ENCODE results near the gene VPS37B. TPM values are rescaled to one million over a fixed set of nuclear protein-coding genes. Genes with fewer than 3 reads are reported as not detected.

The VPS37B gene
- total RNA-seq, 4 donors from 2014 or later: 24.5 to 28.4 (median 25.8) TPM

DNA sequence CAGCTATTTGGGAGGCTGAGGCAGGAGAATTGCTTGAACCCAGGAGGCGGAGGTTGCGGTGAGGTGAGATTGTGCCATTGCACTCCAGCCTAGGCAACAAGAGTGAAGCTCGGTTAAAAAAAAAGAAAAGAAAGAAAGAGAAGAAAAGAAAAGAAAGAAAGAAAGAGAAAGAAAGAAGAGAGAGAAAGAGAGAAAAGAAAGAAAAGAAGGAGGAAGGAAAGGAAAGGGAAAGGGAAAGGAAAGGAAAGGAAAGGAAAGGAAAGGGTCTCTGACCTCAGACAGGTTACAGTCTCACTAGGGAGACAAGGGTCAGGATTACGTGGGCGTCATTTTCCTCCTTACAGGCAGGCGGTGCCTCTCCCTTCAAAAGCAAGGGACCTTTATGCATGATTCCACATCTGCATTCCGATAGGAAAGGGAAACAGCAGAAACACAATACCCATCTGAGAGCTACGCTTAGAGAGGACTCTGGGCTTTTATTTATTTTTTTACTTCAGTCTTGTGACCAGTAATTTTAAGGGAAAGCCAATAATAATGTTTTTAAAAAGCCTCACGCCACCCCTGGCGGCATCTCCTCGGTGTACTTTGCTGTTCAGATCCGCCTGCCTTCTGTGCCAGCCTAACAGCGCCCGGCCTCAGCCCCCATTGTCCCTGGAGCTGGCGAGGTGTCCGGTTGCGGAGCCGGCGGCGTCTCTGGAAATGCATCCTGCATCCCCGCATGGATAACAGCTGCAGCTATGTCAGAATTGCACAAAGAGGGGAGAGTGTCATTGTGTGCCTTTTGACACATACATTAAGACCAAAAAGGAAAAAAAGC, 61.6 kb downstream of the VPS37B start:
- H3K9me3 ChIP-seq: no peaks in the 10 kb centered on the region
- 15% methylated on average over 21 of the region's 21 CpGs for WGBS, 2 donors

DNA sequence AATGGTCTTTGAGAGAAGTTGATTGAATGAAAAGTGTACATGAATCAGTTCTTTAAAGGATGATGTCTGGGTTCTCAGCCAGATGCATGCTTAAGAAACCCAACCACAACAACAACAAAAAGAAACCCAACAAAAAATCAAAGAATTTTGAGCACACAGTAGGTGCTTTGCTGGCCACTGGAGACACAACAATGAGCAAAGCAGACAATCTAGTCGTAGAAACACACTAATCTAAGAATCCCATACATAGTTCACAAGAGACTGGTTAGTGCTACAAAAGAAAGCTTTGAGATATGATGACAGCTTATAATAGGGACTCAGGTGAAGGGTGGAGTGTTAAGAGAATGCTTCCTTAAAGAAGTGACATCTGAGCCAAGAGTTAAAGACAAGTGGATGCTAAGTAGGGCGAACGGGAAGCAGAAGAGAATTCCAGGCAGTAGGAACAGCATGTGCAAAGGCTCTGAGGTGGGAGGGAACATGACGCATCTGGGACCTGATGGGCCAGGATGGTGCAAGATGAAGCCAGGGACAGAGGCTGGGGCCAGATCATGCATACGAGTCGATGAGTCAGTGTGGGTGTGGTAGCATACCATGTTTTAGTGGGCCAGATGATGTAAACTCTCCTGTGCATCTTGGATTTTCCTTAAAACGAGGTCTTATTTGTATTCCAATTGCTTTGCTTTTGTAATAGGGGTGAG, 65.3 kb downstream of the VPS37B start:
- Histone ChIP-seq H3K36me3 (no peaks in the 10 kb centered on the region), H3K4me1 (peaks cover 0 to 26% (median 3%) of the 10 kb centered on the region in 4 donors), H3K4me3 (no peak overlapping the region), H3K27me3 (no peaks in the 10 kb centered on the region), H3K27ac (no peak overlapping the region), H3K9me3 (no peaks in the 10 kb centered on the region)
- DNase-seq (ENCODE audit: low spot score in 2 of 2): no peak
- 68 to 69% methylated on average over 7 of the region's 7 CpGs for whole genome bisulfite sequencing, 2 donors
- no peak for TF ChIP-seq POLR2A (IDR thresholded peaks at IDR 0.05)

More for the DNA sequence above, 61.6 kb downstream of the VPS37B start:
- DNase-seq (ENCODE audit: low spot score in 2 of 2): peak in 1 of 2 donors; percentile 33
- Histone ChIP-seq H3K36me3 (no peaks in the 10 kb centered on the region), H3K27ac (peak overlapping the region in 3 of 4 donors; percentile 3 to 74 (median 36)), H3K4me3 (peak overlapping the region; percentile 25 to 71 (median 46)), H3K4me1 (peaks cover 0 to 23% (median 8%) of the 10 kb centered on the region in 4 donors), H3K27me3 (no peaks in the 10 kb centered on the region)
- no peak for TF ChIP-seq EP300 (IDR thresholded peaks at IDR 0.05)
- TF ChIP-seq, protein P1, sequence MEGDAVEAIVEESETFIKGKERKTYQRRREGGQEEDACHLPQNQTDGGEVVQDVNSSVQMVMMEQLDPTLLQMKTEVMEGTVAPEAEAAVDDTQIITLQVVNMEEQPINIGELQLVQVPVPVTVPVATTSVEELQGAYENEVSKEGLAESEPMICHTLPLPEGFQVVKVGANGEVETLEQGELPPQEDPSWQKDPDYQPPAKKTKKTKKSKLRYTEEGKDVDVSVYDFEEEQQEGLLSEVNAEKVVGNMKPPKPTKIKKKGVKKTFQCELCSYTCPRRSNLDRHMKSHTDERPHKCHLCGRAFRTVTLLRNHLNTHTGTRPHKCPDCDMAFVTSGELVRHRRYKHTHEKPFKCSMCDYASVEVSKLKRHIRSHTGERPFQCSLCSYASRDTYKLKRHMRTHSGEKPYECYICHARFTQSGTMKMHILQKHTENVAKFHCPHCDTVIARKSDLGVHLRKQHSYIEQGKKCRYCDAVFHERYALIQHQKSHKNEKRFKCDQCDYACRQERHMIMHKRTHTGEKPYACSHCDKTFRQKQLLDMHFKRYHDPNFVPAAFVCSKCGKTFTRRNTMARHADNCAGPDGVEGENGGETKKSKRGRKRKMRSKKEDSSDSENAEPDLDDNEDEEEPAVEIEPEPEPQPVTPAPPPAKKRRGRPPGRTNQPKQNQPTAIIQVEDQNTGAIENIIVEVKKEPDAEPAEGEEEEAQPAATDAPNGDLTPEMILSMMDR (IDR thresholded peaks at IDR 0.05): no peak
- no peak for TF ChIP-seq POLR2A (IDR thresholded peaks at IDR 0.05)

DNA sequence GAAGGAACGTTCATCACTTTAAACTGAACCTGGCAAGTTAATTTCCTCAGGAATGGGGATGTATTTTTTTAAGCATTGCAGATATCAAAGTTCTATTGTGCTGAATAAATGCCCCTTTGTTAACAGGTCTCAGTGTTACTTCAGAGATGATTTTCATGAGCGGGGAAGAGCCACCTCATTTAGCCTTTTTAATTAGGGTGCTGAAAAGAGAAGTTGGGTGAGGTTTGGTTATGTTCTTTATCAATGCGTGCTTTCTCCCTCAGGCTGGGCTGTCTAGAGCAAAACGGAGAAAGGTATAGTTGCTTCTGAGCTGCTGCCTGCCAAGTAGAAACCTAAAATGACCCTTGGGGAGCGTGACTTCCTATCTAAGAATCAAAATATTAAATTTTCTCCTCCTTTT, 68.7 kb downstream of the VPS37B start:
- no peaks in the 10 kb centered on the region for H3K9me3 ChIP-seq
- no peak for DNase-seq (ENCODE audit: low spot score in 2 of 2)
- WGBS, 2 donors: 25 to 34% methylated on average over 5 of the region's 5 CpGs
- TF ChIP-seq, protein P1 (IDR thresholded peaks at IDR 0.05): no peak
- no peaks in the 10 kb centered on the region for H3K27me3 ChIP-seq
- no peak overlapping the region for H3K27ac ChIP-seq
- peaks cover 0 to 14% (median 1%) of the 10 kb centered on the region in 4 donors for H3K4me1 ChIP-seq
- H3K4me3 ChIP-seq: no peak overlapping the region
- H3K36me3 ChIP-seq: no peaks in the 10 kb centered on the region

DNA sequence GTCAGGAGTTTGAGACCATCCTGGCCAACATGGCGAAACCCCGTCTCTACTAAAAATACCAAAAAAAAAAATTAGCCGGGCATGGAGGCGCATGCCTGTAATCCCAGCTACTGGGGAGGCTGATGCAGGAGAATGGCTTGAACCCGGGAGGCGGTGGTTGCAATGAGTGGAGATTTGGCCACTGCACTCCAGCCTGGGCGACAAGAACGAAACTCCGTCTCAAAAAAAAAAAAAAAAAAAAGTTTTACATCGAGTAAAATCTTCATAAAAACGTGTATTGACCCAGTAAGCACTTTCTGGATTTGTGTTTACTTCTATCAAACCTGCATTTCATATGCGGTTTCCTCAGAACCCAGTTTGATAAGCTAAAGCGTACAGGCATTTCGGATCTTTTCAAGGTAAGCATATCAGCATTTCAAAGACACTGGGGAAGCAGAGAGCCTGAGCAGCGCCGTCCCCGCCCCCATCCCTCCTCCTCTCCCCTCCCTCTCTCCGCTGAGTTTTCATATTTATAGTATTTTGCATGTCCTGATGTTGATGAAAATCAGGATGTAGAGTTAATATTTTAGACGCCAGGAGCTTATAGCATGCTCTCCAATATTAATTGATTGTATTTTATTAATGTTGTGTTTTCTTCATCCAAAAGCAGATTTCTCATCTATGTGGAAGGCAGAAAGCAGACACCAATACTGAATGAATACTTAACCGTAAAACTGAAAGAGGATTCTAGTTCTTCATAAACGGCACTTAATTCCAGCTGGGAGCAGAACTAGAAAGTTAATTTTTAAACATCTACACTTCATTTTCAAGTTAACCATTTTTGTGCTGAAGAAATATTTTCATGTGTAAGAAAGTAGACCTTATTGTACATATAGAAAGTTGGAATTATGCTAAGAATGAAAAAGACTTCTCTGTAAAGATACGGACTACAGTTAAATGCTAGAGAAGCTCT, 69.9 kb downstream of the VPS37B start:
- H3K27me3 ChIP-seq: no peaks in the 10 kb centered on the region
- TF ChIP-seq, protein P1 (IDR thresholded peaks at IDR 0.05): no peak
- TF ChIP-seq POLR2A (IDR thresholded peaks at IDR 0.05) (no peak), EP300 (IDR thresholded peaks at IDR 0.05) (no peak)
- 23 to 31% methylated on average over 22 of the region's 22 CpGs for WGBS, 2 donors
- DNase-seq (ENCODE audit: low spot score in 2 of 2): no peak
- peaks cover 0 to 14% (median 1%) of the 10 kb centered on the region in 4 donors for H3K4me1 ChIP-seq
- peak overlapping the region in 3 of 4 donors; percentile 9 to 38 (median 32) for H3K4me3 ChIP-seq
- no peaks in the 10 kb centered on the region for H3K36me3 ChIP-seq
- H3K9me3 ChIP-seq: no peaks in the 10 kb centered on the region
- H3K27ac ChIP-seq: no peak overlapping the region

DNA sequence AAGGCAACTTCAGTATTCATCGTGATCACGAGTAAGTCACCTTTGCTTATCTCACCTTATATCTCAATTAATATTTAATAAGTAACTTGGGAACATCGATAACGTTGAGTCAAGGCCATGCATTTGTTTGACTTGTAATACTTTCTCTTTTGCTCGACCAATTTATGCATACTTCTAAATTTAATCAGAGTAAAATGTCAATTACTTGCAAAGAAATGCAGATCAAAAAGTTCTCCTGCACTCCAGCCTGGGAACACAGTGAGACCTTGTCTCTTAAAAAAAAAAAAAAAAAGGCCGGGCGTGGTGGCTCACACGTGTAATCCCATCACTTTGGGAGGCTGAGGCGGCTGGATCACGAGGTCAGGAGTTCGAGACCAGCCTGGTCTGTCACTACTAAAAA, 72.5 kb downstream of the VPS37B start:
- DNase-seq (ENCODE audit: low spot score in 2 of 2): no peak
- Histone ChIP-seq H3K27me3 (no peaks in the 10 kb centered on the region), H3K27ac (no peak overlapping the region), H3K36me3 (no peaks in the 10 kb centered on the region), H3K9me3 (no peaks in the 10 kb centered on the region), H3K4me3 (no peak overlapping the region), H3K4me1 (peaks cover 0 to 14% (median 1%) of the 10 kb centered on the region in 4 donors)
- 83 to 85% methylated on average over 11 of the region's 11 CpGs for WGBS, 2 donors
- TF ChIP-seq EP300 (IDR thresholded peaks at IDR 0.05): no peak
- TF ChIP-seq, protein P1 (IDR thresholded peaks at IDR 0.05): no peak
- no peak for TF ChIP-seq POLR2A (IDR thresholded peaks at IDR 0.05)
